ENCODE data around the gene FAM234A. TPM values are rescaled to one million over a fixed set of nuclear protein-coding genes. Genes with fewer than 3 reads are reported as not detected.

FAM234A gene
- total RNA-seq, 1 donor from 2014 or later = 129 TPM

DNA sequence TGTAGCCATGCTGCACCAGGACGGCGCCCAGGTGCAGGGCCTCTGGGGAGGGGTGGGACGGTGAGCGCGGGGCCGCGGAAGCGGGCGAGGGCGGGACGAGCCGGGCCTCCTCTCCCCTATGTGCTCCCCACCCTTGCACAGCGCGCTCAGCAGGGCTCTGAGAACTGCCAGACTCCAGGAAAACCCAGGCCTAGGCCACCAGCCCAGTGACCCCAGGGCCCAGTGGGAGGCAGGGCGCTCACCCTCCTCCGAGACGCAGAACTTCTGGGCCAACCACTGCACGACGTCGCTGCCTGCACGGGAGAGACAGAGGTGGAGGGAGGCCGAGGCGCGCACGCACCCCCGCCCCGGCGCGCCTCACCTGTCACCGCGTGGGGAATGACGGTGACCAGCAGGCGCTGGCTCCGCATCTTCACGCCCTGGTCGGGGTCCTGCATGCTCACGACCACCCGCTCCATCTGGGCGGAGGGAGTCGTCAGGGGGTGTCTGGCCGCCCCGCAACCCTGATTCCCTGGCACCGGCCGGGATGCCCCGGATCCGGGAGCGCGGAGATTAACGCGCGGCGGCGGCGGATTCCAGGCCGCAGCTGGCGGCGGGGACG lies 40.5 kb downstream of the FAM234A start:
- Mint-ChIP-seq H3K4me3 (ENCODE audit: low read depth) (peak overlapping the region; percentile 64), H3K36me3 (ENCODE audit: insufficient read depth) (no peaks in the 10 kb centered on the region), H3K4me1 (ENCODE audit: low read depth) (peaks cover 2% of the 10 kb centered on the region), H3K27me3 (peaks cover 32% of the 10 kb centered on the region), H3K27ac (no peak overlapping the region), H3K9me3 (ENCODE audit: low read depth) (no peaks in the 10 kb centered on the region)
- TF ChIP-seq, protein P1, sequence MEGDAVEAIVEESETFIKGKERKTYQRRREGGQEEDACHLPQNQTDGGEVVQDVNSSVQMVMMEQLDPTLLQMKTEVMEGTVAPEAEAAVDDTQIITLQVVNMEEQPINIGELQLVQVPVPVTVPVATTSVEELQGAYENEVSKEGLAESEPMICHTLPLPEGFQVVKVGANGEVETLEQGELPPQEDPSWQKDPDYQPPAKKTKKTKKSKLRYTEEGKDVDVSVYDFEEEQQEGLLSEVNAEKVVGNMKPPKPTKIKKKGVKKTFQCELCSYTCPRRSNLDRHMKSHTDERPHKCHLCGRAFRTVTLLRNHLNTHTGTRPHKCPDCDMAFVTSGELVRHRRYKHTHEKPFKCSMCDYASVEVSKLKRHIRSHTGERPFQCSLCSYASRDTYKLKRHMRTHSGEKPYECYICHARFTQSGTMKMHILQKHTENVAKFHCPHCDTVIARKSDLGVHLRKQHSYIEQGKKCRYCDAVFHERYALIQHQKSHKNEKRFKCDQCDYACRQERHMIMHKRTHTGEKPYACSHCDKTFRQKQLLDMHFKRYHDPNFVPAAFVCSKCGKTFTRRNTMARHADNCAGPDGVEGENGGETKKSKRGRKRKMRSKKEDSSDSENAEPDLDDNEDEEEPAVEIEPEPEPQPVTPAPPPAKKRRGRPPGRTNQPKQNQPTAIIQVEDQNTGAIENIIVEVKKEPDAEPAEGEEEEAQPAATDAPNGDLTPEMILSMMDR (IDR thresholded peaks at IDR 0.05; ENCODE audit: unreplicated experiment) = no peak
- no peak for DNase-seq (ENCODE audit: low spot score, unreplicated experiment)

DNA sequence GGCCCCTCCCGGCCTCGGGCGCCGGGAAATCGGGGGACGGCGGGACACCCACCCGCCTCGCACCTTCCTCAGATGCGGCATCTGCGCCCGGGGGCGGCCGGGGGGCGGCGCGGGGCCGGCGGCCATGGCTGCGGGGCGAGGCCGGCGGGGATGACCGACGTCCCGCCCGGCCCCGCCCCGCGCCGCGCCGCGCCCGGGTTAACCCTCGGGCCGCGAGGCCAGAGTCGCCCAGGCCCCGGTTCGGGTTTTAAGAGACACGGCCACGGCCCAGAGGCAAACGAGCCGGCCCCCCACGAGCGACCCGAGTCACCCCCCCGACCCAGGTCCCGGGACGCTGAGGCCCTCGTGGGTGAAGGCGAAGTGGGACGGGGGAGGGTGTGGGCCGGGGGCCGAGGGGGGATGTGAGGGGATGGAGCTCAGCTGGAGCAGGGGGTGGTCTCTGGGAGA lies 41.2 kb downstream of the FAM234A start, which contains the start of gene RGS11:
Gene RGS11, minus strand, starts transcription at position 159 of the 447 bp plus-strand sequence. Its CDS starts 33 bp downstream, at position 126.
- Mint-ChIP-seq H3K27ac (no peak within 1 kb of the TSS), H3K9me3 (ENCODE audit: low read depth) (no peaks in the 10 kb centered on the region), H3K27me3 (peaks cover 32% of the 10 kb centered on the region), H3K36me3 (ENCODE audit: insufficient read depth) (no peaks in the 10 kb centered on the region), H3K4me1 (ENCODE audit: low read depth) (peaks cover 2% of the 10 kb centered on the region), H3K4me3 (ENCODE audit: low read depth) (peak within 1 kb of the TSS; percentile 67)
- DNase-seq (ENCODE audit: low spot score, unreplicated experiment) = no peak
- TF ChIP-seq, protein P1 (IDR thresholded peaks at IDR 0.05; ENCODE audit: unreplicated experiment) = no peak

DNA sequence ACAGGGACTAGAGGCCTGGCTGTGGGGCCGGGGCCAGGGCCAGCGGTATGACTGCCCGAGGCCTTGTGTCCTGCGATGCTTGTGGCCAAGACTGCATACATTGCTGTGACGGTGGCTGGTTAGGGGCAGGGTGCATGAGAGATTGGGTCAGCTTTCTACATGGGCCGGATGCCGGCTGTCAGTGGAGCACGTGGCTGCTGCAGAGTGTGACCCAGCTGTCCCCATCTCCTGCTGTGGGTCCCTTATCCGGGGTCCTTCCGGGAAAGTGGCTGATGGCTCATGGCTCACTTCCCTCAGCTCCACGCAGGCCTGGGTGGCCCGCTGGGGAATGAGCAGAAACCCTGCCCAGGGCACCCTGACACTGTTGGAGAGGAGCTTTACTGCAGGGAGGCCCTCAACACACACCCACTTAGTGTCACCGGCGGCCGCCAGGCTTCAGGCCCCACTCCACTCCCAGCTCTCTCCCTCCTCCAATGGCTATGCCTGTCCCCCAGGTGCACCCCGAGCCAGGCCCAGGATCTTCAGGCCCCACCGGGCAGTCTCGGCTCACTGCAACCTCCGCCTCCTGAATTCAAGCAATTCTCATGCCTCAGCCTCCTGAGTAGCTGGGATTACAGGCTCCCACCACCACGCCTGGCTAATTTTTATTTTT lies 41.9 kb downstream of the FAM234A start:
- TF ChIP-seq, protein P1 (IDR thresholded peaks at IDR 0.05; ENCODE audit: unreplicated experiment) = no peak
- DNase-seq (ENCODE audit: low spot score, unreplicated experiment) = no peak
- Mint-ChIP-seq H3K27ac (no peak overlapping the region), H3K4me1 (ENCODE audit: low read depth) (peaks cover 2% of the 10 kb centered on the region), H3K9me3 (ENCODE audit: low read depth) (no peaks in the 10 kb centered on the region), H3K27me3 (peaks cover 32% of the 10 kb centered on the region), H3K36me3 (ENCODE audit: insufficient read depth) (no peaks in the 10 kb centered on the region), H3K4me3 (ENCODE audit: low read depth) (peak overlapping the region; percentile 67)

DNA sequence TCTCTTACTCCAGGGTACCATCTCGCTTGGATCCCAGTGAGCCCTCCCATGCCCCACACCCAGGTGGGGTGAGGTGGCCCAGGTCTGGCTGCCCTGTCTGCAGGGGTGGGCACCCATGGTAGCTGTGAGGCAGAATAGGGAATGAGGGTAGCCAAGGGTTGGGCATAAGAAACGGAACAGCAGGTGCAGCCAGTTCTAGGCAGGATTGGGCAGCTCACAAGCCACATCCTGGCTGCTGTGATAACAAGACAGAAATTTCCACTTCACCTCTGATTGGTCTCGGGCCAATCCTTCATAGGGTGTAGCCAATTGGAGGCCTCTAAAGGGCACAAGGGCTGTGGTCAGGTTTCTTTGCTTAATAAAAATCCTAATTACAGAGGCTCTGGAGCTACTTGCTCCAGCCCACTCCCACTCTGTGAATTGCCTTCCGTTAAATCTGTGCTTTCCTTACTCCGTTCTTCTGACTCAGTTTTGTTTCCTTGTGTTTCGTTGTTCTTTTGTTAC lies 44.3 kb downstream of the FAM234A start:
- Mint-ChIP-seq H3K27ac (no peak overlapping the region), H3K36me3 (ENCODE audit: insufficient read depth) (no peaks in the 10 kb centered on the region), H3K4me1 (ENCODE audit: low read depth) (peaks cover 2% of the 10 kb centered on the region), H3K4me3 (ENCODE audit: low read depth) (peak overlapping the region; percentile 15), H3K9me3 (ENCODE audit: low read depth) (no peaks in the 10 kb centered on the region), H3K27me3 (peaks cover 30% of the 10 kb centered on the region)
- TF ChIP-seq, protein P1 (IDR thresholded peaks at IDR 0.05; ENCODE audit: unreplicated experiment) = no peak
- DNase-seq (ENCODE audit: low spot score, unreplicated experiment) = no peak

DNA sequence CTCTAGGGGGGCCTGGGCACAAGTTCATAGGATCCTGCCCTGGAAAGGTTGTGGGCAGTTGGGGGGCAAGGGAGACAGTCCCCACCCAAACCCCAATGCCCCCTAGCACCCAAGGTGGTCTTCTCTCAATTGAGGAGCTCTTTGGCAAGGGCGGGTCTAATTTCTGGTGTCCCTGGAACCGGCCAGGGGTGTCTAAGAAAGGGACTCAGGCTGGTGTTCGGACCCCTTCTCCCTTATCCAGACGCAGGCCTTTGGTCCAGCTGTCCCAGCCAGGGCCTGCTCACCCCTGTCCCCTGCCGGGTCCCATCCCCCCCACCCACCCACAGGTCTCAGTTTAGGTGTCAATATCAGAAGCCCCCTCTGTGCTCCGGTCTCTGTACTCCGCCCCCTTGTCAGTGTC lies 44.9 kb downstream of the FAM234A start:
- Mint-ChIP-seq H3K4me3 (ENCODE audit: low read depth) (peak overlapping the region; percentile 15), H3K4me1 (ENCODE audit: low read depth) (peaks cover 2% of the 10 kb centered on the region), H3K27ac (no peak overlapping the region), H3K27me3 (peaks cover 30% of the 10 kb centered on the region), H3K36me3 (ENCODE audit: insufficient read depth) (no peaks in the 10 kb centered on the region), H3K9me3 (ENCODE audit: low read depth) (no peaks in the 10 kb centered on the region)
- TF ChIP-seq, protein P1 (IDR thresholded peaks at IDR 0.05; ENCODE audit: unreplicated experiment) = no peak
- no peak for DNase-seq (ENCODE audit: low spot score, unreplicated experiment)

Data from progenitor cell of endocrine pancreas (in vitro differentiated cells).